ENCODE results near the gene S100A2.

S100A2 gene

DNA sequence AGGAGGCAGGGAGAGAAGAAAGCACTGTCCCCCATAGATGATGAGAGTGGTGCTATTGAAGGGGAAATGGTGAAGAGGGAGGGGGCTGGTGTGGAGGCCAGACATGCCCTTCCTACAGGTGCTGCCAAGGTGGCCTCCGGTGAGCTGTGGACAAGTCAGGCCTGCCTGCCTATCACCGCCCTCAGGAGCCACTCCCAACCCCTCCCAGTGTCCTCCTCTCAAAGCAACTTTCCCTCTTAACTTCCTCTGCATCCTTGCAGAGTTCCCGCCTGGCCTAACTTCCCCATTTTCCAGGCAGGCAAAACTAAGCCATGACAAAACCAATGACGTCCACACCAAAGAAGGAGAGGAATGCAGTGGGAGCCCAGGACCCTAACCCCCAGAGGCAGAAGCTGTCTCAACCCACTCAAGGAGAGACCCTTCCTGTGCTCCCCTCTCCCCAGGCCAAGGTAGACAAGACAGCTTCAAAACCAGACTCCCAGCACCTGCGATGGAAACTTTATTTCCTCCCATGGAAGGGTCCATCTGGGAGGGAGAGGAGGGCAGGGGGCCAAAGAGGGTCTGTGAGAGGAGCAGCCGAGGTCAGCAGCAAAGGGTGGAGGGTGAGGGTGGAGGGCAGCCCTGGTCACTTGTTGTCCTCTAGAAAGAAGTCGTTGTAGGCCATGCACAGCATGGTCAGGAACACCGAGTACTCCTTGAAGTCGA lies 28.8 kb downstream of the S100A2 start:
- no peak overlapping the region; the same call in 1 of the 2 replicates for H3K4me3 ChIP-seq (ENCODE audit: low read length)

DNA sequence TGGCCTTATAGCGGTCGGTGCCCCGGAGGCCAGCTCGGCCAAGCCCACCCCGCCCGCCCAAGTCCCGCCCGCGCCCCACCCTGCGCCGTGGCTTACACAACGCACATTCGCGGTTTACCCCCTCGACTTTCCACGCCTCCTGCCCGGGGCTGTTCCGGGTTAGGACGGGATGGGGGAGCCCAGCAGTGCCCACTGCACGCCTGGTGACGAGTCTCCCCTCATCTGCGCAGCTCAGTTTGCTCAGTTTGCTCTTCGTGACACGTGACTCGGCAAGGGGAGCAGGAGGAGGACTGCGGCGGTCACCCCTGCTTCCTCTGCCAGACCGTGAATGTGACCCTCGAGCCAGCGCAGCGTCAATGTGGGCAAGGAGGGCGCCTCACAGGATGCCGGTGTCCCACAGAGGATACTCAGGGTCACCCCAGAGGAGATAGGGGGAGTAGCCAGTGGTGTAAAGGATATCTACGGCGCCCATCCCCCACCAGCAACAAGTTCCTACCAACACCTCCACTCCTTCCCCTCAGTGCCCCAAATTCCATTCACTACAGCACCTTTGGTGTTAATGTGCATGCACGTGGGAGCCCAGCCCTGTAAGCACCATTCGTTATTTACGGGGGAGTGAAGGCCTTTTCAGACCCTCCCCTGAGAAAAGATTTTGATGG lies 29.5 kb downstream of the S100A2 start:
- peak overlapping the region; percentile 35; the same call in 1 of the 2 replicates for H3K9ac ChIP-seq (ENCODE audit: low read length)
- peak overlapping the region; percentile 68 for H3K4me3 ChIP-seq (ENCODE audit: low read length)
- no peaks in the 10 kb centered on the region for H3K9me2 ChIP-seq (replicated peaks; ENCODE audit: insufficient read depth, low read length)
- H2AFZ ChIP-seq (ENCODE audit: low read length): peak overlapping the region; percentile 96
- peaks cover 15% of the 10 kb centered on the region for H3K4me1 ChIP-seq (ENCODE audit: low read length)
- H3K9me3 ChIP-seq (replicated peaks; ENCODE audit: insufficient read depth, low read length): no peaks in the 10 kb centered on the region
- TF ChIP-seq EZH2phosphoT487 (IDR thresholded peaks at IDR 0.05; ENCODE audit: low read length) (no peak), EZH2 (optimal IDR thresholded peaks at IDR 0.05; ENCODE audit: low read depth, low read length) (no peak)
- TF ChIP-seq, protein P1, sequence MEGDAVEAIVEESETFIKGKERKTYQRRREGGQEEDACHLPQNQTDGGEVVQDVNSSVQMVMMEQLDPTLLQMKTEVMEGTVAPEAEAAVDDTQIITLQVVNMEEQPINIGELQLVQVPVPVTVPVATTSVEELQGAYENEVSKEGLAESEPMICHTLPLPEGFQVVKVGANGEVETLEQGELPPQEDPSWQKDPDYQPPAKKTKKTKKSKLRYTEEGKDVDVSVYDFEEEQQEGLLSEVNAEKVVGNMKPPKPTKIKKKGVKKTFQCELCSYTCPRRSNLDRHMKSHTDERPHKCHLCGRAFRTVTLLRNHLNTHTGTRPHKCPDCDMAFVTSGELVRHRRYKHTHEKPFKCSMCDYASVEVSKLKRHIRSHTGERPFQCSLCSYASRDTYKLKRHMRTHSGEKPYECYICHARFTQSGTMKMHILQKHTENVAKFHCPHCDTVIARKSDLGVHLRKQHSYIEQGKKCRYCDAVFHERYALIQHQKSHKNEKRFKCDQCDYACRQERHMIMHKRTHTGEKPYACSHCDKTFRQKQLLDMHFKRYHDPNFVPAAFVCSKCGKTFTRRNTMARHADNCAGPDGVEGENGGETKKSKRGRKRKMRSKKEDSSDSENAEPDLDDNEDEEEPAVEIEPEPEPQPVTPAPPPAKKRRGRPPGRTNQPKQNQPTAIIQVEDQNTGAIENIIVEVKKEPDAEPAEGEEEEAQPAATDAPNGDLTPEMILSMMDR (IDR thresholded peaks at IDR 0.05; ENCODE audit: low read length): no peak
- no peaks in the 10 kb centered on the region for H4K20me1 ChIP-seq (ENCODE audit: insufficient read depth, low read length)
- H3K27me3 ChIP-seq (replicated peaks; ENCODE audit: insufficient read depth, low read length): no peaks in the 10 kb centered on the region
- H3K79me2 ChIP-seq (ENCODE audit: low read length): no peaks in the 10 kb centered on the region
- no peaks in the 10 kb centered on the region for H3K36me3 ChIP-seq (replicated peaks; ENCODE audit: insufficient read depth, low read length)
- H3K27ac ChIP-seq (ENCODE audit: low read length): no peak overlapping the region
- peak overlapping the region; percentile 96 for H3K4me2 ChIP-seq (ENCODE audit: low read depth, low read length)
- H3F3A ChIP-seq (ENCODE audit: insufficient read depth, low read length): no peaks in the 10 kb centered on the region
- peak; percentile 34 for DNase-seq

More for the DNA sequence above, 28.8 kb downstream of the S100A2 start:
- H3K9me2 ChIP-seq (replicated peaks; ENCODE audit: insufficient read depth, low read length): no peaks in the 10 kb centered on the region
- no peaks in the 10 kb centered on the region for H3K79me2 ChIP-seq (ENCODE audit: low read length)
- no peaks in the 10 kb centered on the region for H3K9me3 ChIP-seq (replicated peaks; ENCODE audit: insufficient read depth, low read length)
- no peak overlapping the region for H3K9ac ChIP-seq (ENCODE audit: low read length)
- H4K20me1 ChIP-seq (ENCODE audit: insufficient read depth, low read length): no peaks in the 10 kb centered on the region
- no peaks in the 10 kb centered on the region for H3K36me3 ChIP-seq (replicated peaks; ENCODE audit: insufficient read depth, low read length)
- DNase-seq: no peak
- H3K27ac ChIP-seq (ENCODE audit: low read length): no peak overlapping the region
- peaks cover 15% of the 10 kb centered on the region for H3K4me1 ChIP-seq (ENCODE audit: low read length)
- H2AFZ ChIP-seq (ENCODE audit: low read length): peak overlapping the region; percentile 96
- TF ChIP-seq, protein P1 (IDR thresholded peaks at IDR 0.05; ENCODE audit: low read length): no peak
- TF ChIP-seq EZH2 (optimal IDR thresholded peaks at IDR 0.05; ENCODE audit: low read depth, low read length): no peak
- no peak for TF ChIP-seq EZH2phosphoT487 (IDR thresholded peaks at IDR 0.05; ENCODE audit: low read length)
- no peaks in the 10 kb centered on the region for H3K27me3 ChIP-seq (replicated peaks; ENCODE audit: insufficient read depth, low read length)
- peak overlapping the region; percentile 96 for H3K4me2 ChIP-seq (ENCODE audit: low read depth, low read length)
- no peaks in the 10 kb centered on the region for H3F3A ChIP-seq (ENCODE audit: insufficient read depth, low read length)

DNA sequence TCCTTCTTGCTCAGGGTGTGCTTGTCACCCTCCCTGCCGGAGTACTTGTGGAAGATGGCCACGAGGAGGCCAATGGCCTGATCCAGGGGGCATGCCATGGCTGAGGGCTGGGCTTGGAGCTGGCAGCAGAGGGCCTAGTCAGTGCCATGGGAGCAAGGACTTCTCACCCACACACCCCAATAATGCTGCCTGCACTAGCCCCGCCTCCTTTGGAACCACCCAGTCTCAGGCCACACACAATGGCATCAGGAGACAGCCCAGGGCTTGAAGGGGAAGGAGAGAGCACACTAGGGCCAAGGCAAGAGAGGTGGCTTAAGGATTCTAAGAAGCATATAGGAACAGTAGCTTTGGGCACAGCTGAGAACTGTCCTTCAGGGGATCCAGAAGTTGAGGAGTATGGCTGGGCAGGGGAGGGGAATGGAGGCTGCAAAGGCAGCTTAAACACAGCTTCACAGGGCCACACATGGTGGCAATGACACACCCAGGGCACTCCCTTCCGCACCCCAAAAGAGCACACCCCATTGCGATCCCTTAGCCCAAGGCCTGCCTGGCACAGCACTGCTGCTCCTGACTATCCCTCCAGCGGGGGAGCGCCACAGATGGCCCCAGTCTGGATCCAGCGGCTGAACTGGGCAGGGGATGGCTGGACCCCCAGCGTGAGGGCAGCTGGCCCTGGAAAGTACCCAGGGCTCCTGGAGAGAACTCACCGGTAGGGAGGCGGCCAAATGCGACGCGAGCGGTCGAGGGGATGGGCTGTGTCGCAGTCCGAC lies 30.2 kb downstream of the S100A2 start, which contains the start of gene S100A6:
TSS of gene S100A6 (minus strand) at position 750 of the 770 bp plus-strand sequence. CDS start at position 98, 652 bp downstream.
- Histone ChIP-seq H3K79me2 (ENCODE audit: low read length) (no peaks in the 10 kb centered on the region), H3K4me2 (ENCODE audit: low read depth, low read length) (peak within 1 kb of the TSS; percentile 96), H3K9ac (ENCODE audit: low read length) (peak within 1 kb of the TSS; percentile 35; the same call in 1 of the 2 replicates), H3K27ac (ENCODE audit: low read length) (no peak within 1 kb of the TSS), H3K4me3 (ENCODE audit: low read length) (peak within 1 kb of the TSS; percentile 68), H3K9me3 (replicated peaks; ENCODE audit: insufficient read depth, low read length) (no peaks in the 10 kb centered on the region), H3K36me3 (replicated peaks; ENCODE audit: insufficient read depth, low read length) (no peaks in the 10 kb centered on the region), H4K20me1 (ENCODE audit: insufficient read depth, low read length) (no peaks in the 10 kb centered on the region), H3K4me1 (ENCODE audit: low read length) (peaks cover 15% of the 10 kb centered on the region), H2AFZ (ENCODE audit: low read length) (peak within 1 kb of the TSS; percentile 96), H3K27me3 (replicated peaks; ENCODE audit: insufficient read depth, low read length) (no peaks in the 10 kb centered on the region), H3F3A (ENCODE audit: insufficient read depth, low read length) (no peaks in the 10 kb centered on the region), H3K9me2 (replicated peaks; ENCODE audit: insufficient read depth, low read length) (no peaks in the 10 kb centered on the region)
- TF ChIP-seq EZH2phosphoT487 (IDR thresholded peaks at IDR 0.05; ENCODE audit: low read length) (no peak), EZH2 (optimal IDR thresholded peaks at IDR 0.05; ENCODE audit: low read depth, low read length) (no peak)
- TF ChIP-seq, protein P1 (IDR thresholded peaks at IDR 0.05; ENCODE audit: low read length): no peak
- no peak for DNase-seq

Data from MM.1S (cell line).